NCI-H2081 (cell line): ENCODE measurements around the gene ATP13A2.
A peak's percentile ranks its signal among the peaks of the same experiment; 100 is the strongest.
"Not testable (repeated sequence)": the region's sequence is repeated elsewhere in the genome, so short reads cannot be mapped to it uniquely, and the experiment has no call there.

Experiments
- DNase-seq, 2 experiments: peaks; one replicate each; lab custom pipeline; 2025; lab: John Stamatoyannopoulos, UW

Gene ATP13A2

GRCh38 chr1:16979475-16980327 lies 32.0 kb downstream of the ATP13A2 start:
- no peak for DNase-seq

- peak in 1 of 2 experiments; percentile 34 for DNase-seq
These were observed 32.9 kb downstream of the ATP13A2 start for GRCh38 chr1:16978567-16979474.

GRCh38 chr1:16978139-16978538 lies 33.6 kb downstream of the ATP13A2 start:
- no peak for DNase-seq

- DNase-seq = no peak
These were observed 34.4 kb downstream of the ATP13A2 start for GRCh38 chr1:16977377-16977776.

- DNase-seq = no peak
These were observed 34.8 kb downstream of the ATP13A2 start for GRCh38 chr1:16976966-16977365.

- DNase-seq = no peak
These were observed 35.9 kb downstream of the ATP13A2 start for GRCh38 chr1:16975838-16976237.

GRCh38 chr1:16975211-16975610 lies 36.5 kb downstream of the ATP13A2 start:
- DNase-seq = no peak

GRCh38 chr1:16973215-16973614 lies 38.5 kb downstream of the ATP13A2 start:
- DNase-seq = no peak

GRCh38 chr1:16972189-16972895 lies 39.4 kb downstream of the ATP13A2 start:
- no peak for DNase-seq

GRCh38 chr1:16971341-16972188 lies 40.2 kb downstream of the ATP13A2 start:
- peak; percentile 79 to 91 for DNase-seq

- no peak for DNase-seq
These were observed 41.4 kb downstream of the ATP13A2 start for GRCh38 chr1:16970132-16970910.

GRCh38 chr1:16969651-16970050 lies 42.1 kb downstream of the ATP13A2 start:
- DNase-seq = no peak

- DNase-seq = no peak
These were observed 42.6 kb downstream of the ATP13A2 start for GRCh38 chr1:16969057-16969611.

GRCh38 chr1:16968372-16968771 lies 43.4 kb downstream of the ATP13A2 start:
- DNase-seq = no peak

GRCh38 chr1:16967962-16968361 lies 43.8 kb downstream of the ATP13A2 start:
- DNase-seq = no peak

GRCh38 chr1:16967095-16967575 lies 44.6 kb downstream of the ATP13A2 start:
- DNase-seq = peak in 1 of 2 experiments; percentile 48

- DNase-seq = no peak
These were observed 45.4 kb downstream of the ATP13A2 start for GRCh38 chr1:16966282-16966681.

- no peak for DNase-seq
These were observed 46.2 kb downstream of the ATP13A2 start for GRCh38 chr1:16965486-16966067.

GRCh38 chr1:16964169-16964568 lies 47.6 kb downstream of the ATP13A2 start:
- DNase-seq = not testable (repeated sequence)
